Esophagus squamous epithelium (tissue), 4 donors: ENCODE measurements around the gene MEIG1.
"Not testable (repeated sequence)": the region's sequence is repeated elsewhere in the genome, so short reads cannot be mapped to it uniquely, and the experiment has no call there.

ENCODE experiments used
- POLR2A ChIP-seq, 4 donors: fragments of 450-650 bp; IDR thresholded peaks; one replicate each; pipeline ENCODE4 v1.6.1; 2017; ENCODE audit warnings: antibody characterized with exemption in 4 of 4, mild to moderate bottlenecking in 4 of 4, moderate library complexity in 3 of 4
- TF ChIP-seq, protein P1 (sequence below), 6 experiments: fragments of 450-650 bp in 4 of 6; fragments of 200-600 bp in 2 of 6; sonication (generic) in 2 of 6; IDR thresholded peaks; one replicate each; pipeline ENCODE4 v1.5.1; 2016 to 2019; ENCODE audit warnings: antibody characterized with exemption in 6 of 6, mild to moderate bottlenecking in 4 of 6, moderate library complexity in 4 of 6

DNA sequence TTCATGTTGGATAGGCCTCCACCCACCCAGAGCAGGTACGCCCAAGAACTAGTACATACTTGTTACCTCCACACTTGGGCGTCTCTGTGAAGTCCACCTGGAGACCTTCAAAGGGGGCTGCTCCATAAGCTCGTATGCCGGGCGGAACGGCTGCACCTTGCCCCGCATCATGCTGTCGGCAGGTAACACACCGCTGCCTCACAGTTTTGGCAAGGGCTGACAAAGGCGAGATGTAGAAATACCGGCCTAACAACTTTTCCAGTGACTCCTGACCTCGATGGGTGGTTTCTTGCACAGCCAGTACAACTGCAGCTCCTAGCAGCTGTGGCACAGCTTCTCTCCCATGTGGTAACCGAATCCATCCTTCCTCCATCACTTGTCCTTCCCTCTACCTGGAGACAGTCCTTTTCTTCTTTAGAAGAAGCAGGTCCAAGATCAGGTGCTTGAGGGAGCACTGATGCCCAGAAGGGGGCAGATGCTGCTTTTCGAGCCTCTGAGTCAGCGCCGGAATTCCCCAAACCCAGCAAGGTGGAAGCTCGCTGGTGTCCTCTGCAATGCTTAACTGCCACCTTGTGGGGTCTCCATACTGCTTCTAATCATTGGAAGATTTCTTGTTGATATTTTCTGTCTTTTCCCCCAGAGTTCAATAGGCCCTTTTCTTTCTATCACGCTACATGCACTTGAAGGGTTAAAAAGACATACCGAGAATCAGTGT, 32.0 kb downstream of the MEIG1 start:
- TF ChIP-seq POLR2A (IDR thresholded peaks at IDR 0.05): not testable (repeated sequence)
- TF ChIP-seq, protein P1, sequence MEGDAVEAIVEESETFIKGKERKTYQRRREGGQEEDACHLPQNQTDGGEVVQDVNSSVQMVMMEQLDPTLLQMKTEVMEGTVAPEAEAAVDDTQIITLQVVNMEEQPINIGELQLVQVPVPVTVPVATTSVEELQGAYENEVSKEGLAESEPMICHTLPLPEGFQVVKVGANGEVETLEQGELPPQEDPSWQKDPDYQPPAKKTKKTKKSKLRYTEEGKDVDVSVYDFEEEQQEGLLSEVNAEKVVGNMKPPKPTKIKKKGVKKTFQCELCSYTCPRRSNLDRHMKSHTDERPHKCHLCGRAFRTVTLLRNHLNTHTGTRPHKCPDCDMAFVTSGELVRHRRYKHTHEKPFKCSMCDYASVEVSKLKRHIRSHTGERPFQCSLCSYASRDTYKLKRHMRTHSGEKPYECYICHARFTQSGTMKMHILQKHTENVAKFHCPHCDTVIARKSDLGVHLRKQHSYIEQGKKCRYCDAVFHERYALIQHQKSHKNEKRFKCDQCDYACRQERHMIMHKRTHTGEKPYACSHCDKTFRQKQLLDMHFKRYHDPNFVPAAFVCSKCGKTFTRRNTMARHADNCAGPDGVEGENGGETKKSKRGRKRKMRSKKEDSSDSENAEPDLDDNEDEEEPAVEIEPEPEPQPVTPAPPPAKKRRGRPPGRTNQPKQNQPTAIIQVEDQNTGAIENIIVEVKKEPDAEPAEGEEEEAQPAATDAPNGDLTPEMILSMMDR (IDR thresholded peaks at IDR 0.05): peak in 4 of 6 experiments; percentile 7 to 44 (median 12)
